HTR-8/SVneo (cell line): Measurements from ENCODE around the gene ABCG8.

Experiments used
- DNase-seq: peaks from one replicate; pipeline ENCODE4 v3.0.0; 2011; ENCODE audit warnings: low spot score, mixed read lengths; ENCODE audit not compliant: insufficient read length
- FAIRE-seq: peaks from 2 replicates; lab custom pipeline; 2011; peaks lifted over from hg19 to GRCh38; lab: Jason Lieb, UNC

The ABCG8 gene

GRCh38 chr2:43824951-43825493 is 13.7 kb upstream of the ABCG8 start:
- peak; percentile 26 for FAIRE-seq
- DNase-seq = no peak

DNA sequence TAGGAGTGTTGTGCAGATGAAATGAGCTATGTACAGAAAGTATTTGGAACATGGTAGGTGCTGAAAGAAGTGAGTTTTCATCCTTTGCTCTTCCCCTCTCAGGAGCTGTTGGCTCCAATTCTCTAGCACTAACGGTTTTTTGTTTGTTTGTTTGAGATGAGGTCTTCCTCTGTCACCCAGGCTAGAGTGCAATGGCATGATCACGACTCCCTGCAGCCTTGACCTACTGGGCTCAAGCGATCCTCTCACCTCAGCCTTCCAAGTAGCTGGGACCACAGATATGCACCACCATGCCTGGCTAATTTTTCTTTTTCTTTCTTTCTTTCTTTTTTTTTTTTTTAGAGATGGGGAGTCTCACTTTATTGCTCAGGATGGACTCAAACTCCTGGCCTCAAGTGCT is 12.9 kb upstream of the ABCG8 start:
- FAIRE-seq = no peak
- DNase-seq = no peak

- FAIRE-seq (peak; percentile 20), DNase-seq (no peak)
Measured at GRCh38 chr2:43826305-43827250, 12.2 kb upstream of the ABCG8 start.

DNA sequence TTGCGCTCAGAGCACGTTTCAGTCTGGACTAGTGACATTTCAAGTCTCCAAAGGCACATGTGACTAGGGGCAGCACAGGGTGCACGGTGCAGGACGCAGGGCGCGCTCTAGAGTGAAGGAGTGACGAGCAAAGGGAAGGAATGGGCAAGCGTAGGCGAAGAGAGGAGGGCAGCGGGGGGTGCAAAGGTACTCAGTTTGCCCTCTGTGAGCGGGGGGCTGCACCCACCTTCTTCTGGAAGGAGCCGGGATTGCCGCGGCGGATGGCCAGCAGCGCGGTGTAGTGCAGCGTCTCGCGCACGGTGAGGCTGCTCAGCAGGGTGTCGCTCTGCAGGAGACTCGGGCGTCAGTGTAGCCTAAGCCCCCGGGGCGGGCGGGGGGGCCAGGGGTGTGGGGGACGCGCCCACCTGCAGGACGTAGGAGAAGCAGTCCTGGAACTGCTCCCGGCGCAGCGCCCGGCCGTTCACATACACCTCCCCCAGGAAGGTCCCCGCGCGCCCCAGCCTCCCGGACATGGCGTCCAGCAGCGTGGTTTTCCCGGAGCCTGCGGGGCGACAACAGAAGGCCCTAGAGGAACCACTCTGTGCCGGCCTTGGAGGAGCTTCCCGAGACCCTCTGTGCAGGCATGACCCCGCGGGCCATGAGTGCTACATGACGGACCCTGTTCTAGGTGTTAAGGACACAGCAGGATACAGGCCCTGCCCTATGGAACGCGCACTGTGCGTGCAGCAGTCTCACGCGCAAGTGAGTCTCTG is 7.1 kb upstream of the ABCG8 start:
- FAIRE-seq = no peak
- DNase-seq = no peak

DNA sequence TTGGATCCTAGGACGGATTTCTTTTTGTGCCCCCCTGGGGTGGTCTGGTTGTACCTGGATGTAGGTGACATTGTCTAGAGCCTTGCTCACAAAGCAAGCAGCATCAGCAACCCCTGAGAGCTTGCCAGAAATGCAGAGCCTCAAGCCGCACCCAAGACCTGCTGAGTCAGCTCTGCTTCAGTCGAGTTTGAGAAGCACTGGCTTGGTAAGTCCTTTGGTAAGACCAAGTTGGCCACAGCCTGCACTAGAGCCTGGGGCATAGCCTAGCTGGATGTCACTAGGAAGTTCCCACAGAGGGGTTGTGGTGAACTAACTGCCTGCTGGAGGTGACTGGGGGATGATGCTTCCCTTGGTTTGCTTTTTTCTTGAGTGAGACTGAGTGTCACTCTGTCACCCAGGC is 6.3 kb upstream of the ABCG8 start:
- DNase-seq (no peak), FAIRE-seq (no peak)

- DNase-seq = no peak
- no peak for FAIRE-seq
Measured at GRCh38 chr2:43837033-43837432, 1.7 kb upstream of the ABCG8 start.

GRCh38 chr2:43837831-43838559 is 776 bp upstream of the ABCG8 start:
- no peak for FAIRE-seq
- no peak for DNase-seq

GRCh38 chr2:43839776-43840564 is 1.2 kb downstream of the ABCG8 start:
- DNase-seq (no peak), FAIRE-seq (no peak)

DNA sequence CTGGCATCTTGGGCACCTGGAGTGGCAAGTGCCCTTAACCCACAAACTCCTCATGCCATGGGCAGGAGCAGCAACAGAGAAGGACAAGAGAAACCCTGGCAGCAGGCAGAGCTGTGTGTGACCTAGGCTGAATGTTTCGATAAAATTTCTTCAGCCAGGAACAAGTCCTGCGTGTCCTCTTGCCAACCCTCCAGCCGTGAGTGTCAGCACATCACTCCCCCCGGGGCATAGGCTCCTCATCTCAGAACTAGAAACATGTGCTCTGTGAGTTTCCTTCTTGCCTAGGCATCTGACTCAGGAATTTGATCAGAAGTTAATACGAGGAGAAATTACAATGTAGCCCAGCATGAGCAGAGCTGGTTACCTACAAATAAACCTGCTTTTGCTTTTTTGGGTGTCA is 2.2 kb downstream of the ABCG8 start:
- FAIRE-seq (no peak), DNase-seq (no peak)

DNA sequence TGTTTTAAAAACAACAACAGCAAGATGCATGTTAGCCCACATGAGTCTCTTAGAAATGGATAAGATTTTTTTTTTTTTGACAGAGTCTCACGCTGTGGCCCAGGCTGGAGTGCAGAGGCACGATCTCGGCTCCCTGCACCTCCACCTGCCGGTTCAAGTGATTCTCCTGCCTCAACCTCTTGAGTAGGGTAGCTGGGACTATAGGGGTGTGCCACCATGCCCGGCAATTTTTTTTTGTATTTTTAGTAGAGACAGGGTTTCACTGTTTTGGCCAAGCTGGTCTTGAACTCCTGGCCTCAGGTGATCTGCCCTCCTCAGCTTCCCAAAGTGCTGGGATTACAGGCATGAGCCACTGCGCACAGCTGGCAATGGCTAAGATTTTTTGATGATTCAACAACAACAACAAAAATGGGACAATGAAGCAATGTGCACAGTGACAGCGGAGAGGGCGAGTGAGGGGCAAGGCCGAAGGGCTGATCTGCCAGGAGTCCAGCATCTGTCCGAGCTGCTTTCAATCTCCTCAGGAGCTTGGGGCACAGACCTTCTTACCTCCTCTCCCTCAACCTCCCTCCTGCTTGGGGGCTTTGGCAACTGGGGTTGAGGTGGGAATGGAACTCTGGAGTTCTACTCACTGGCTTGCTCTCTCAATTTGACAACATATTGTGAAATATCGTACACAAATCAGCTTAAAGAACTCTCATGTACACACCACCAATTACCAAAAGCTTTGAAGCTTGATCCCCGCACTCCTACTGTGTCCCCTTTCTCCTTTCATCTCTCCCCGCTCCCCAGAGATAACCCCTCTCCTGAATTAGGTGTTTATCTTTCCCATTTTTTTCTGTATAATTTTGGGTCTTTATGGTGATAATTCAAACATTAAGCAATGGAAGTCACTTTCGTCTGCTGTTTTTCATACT is 3.4 kb downstream of the ABCG8 start:
- DNase-seq (no peak), FAIRE-seq (no peak)

- FAIRE-seq = no peak
- DNase-seq = no peak
Measured at GRCh38 chr2:43842866-43843226, 4.1 kb downstream of the ABCG8 start.

GRCh38 chr2:43845181-43845580 is 6.4 kb downstream of the ABCG8 start:
- FAIRE-seq (no peak), DNase-seq (no peak)

GRCh38 chr2:43846140-43846793 is 7.5 kb downstream of the ABCG8 start:
- no peak for FAIRE-seq
- DNase-seq = no peak

DNA sequence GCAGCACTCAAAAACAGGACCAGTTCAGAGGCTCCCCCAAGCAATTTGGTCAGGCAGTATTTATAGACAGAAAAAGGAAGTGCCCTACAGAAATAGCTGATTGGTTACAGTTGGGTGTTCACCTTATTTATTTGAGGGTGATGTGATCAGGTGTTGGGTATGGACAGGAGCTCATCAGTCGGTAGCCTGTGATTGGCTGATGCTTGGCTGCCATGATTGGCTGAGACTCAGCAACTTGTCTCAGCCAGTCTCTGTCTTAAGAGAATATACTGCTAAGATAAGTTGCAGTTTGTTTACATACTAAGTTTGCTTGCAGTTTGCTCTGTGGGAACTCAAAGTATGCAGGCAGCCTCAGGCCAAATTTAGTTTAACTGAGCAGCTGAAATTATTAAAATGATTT is 9.4 kb downstream of the ABCG8 start:
- FAIRE-seq (peak; percentile 9), DNase-seq (no peak)

- DNase-seq (no peak), FAIRE-seq (no peak)
Measured at GRCh38 chr2:43851011-43851980, 12.5 kb downstream of the ABCG8 start.

GRCh38 chr2:43852196-43852730 is 13.5 kb downstream of the ABCG8 start:
- DNase-seq (no peak), FAIRE-seq (no peak)
